H9 (cell line): Measurements from ENCODE around the gene ERFL. TPM values are rescaled to one million over a fixed set of nuclear protein-coding genes. Genes with fewer than 3 reads are reported as not detected.

ENCODE experiments used
- DNase-seq: peaks from one replicate; pipeline ENCODE4 v3.0.0-alpha.2; 2017
- H2AFZ ChIP-seq: one replicate; pipeline ENCODE4 v1.6.1; 2013; ENCODE audit warnings: mild to moderate bottlenecking, low read length, control low read depth, moderate library complexity
- H2AK5ac ChIP-seq: 2 replicates; pipeline ENCODE4 v1.6.1; 2013; ENCODE audit warnings: low read length, control low read depth, mixed read lengths; ENCODE audit not compliant: insufficient read length
- H2BK120ac ChIP-seq: one replicate; pipeline ENCODE4 v1.6.1; 2013; ENCODE audit warnings: low read depth, mild to moderate bottlenecking, low read length, control low read depth, inconsistent platforms; ENCODE audit not compliant: poor library complexity, severe bottlenecking
- H2BK12ac ChIP-seq: 2 replicates; pipeline ENCODE4 v1.6.1; 2013; ENCODE audit warnings: low read length, control low read depth, mixed read lengths, low read depth; ENCODE audit not compliant: insufficient read length
- H2BK15ac ChIP-seq: 2 replicates; pipeline ENCODE4 v1.6.1; 2013; ENCODE audit warnings: low read depth, low read length, control low read depth
- H2BK20ac ChIP-seq: one replicate; pipeline ENCODE4 v1.6.1; 2013; ENCODE audit warnings: low read depth, mild to moderate bottlenecking, low read length, control low read depth, inconsistent platforms; ENCODE audit not compliant: poor library complexity, severe bottlenecking
- H2BK5ac ChIP-seq: 2 replicates; pipeline ENCODE4 v1.6.1; 2013; ENCODE audit warnings: low read length, control low read depth, mixed read lengths; ENCODE audit not compliant: insufficient read length
- H3K14ac ChIP-seq: 2 replicates; pipeline ENCODE4 v1.6.1; 2013; ENCODE audit warnings: low read length, control low read depth; ENCODE audit not compliant: insufficient read depth
- H3K18ac ChIP-seq: 2 replicates; pipeline ENCODE4 v1.6.1; 2013; ENCODE audit warnings: low read depth, mild to moderate bottlenecking, mixed read lengths, low read length, control low read depth; ENCODE audit not compliant: insufficient read length
- H3K23ac ChIP-seq: 2 replicates; pipeline ENCODE4 v1.6.1; 2013; ENCODE audit warnings: low read length, control low read depth, mixed read lengths, low read depth; ENCODE audit not compliant: insufficient read length
- H3K23me2 ChIP-seq: 2 replicates; pipeline ENCODE4 v1.6.1; 2013; ENCODE audit warnings: low read depth, mild to moderate bottlenecking, mixed read lengths, low read length, control low read depth; ENCODE audit not compliant: insufficient read length, poor library complexity, severe bottlenecking
- H3K27ac ChIP-seq: 2 replicates; pipeline ENCODE4 v1.5.1; 2013; ENCODE audit warnings: low read length, control low read depth, mixed read lengths, low read depth; ENCODE audit not compliant: insufficient read length
- H3K27me3 ChIP-seq: 2 replicates; pipeline ENCODE4 v1.6.1; 2013; ENCODE audit warnings: low read length, control low read depth, inconsistent platforms; ENCODE audit not compliant: insufficient read depth
- H3K4ac ChIP-seq: 2 replicates; pipeline ENCODE4 v1.6.1; 2013; ENCODE audit warnings: low read depth, mild to moderate bottlenecking, control low read depth, inconsistent platforms, low read length, moderate library complexity
- H3K4me1 ChIP-seq: 2 replicates; pipeline ENCODE4 v1.6.1; 2013; ENCODE audit warnings: low read length, control low read depth, inconsistent platforms; ENCODE audit not compliant: insufficient read depth
- H3K4me2 ChIP-seq: 2 replicates; pipeline ENCODE4 v1.6.1; 2013; ENCODE audit warnings: low read length, control low read depth, mixed read lengths; ENCODE audit not compliant: insufficient read length, insufficient read depth
- H3K56ac ChIP-seq: 2 replicates; pipeline ENCODE4 v1.6.1; 2013; ENCODE audit warnings: low read depth, mild to moderate bottlenecking, mixed read lengths, low read length, control low read depth; ENCODE audit not compliant: insufficient read length
- H3K79me1 ChIP-seq: 2 replicates; pipeline ENCODE4 v1.6.1; 2013; ENCODE audit warnings: low read depth, mild to moderate bottlenecking, moderate library complexity, low read length, control low read depth, inconsistent platforms; ENCODE audit not compliant: insufficient read depth, poor library complexity, severe bottlenecking
- H3K79me2 ChIP-seq: 2 replicates; pipeline ENCODE4 v1.6.1; 2013; ENCODE audit warnings: low read length, control low read depth, inconsistent platforms; ENCODE audit not compliant: insufficient read depth
- H3K9ac ChIP-seq: 2 replicates; pipeline ENCODE4 v1.6.1; 2013; ENCODE audit warnings: low read length, control low read depth, mixed read lengths; ENCODE audit not compliant: insufficient read length; ENCODE audit errors: extremely low read depth
- H3K9me3 ChIP-seq: one replicate; pipeline ENCODE4 v1.6.1; 2013; ENCODE audit warnings: low read depth, low read length, inconsistent platforms; ENCODE audit not compliant: control insufficient read depth
- H3T11ph ChIP-seq: one replicate; pipeline ENCODE4 v1.6.1; 2013; ENCODE audit warnings: mild to moderate bottlenecking, low read length, control low read depth, inconsistent platforms
- H4K20me1 ChIP-seq: one replicate; pipeline ENCODE4 v1.6.1; 2013; ENCODE audit not compliant: control insufficient read depth, insufficient read length, insufficient read depth
- H4K5ac ChIP-seq: 2 replicates; pipeline ENCODE4 v1.6.1; 2013; ENCODE audit warnings: low read depth, mild to moderate bottlenecking, mixed read lengths, low read length, control low read depth; ENCODE audit not compliant: insufficient read length
- H4K8ac ChIP-seq: replicated peaks from 2 replicates; pipeline ENCODE4 v1.6.1; 2013; ENCODE audit warnings: low read length, control low read depth, mixed read lengths, low read depth; ENCODE audit not compliant: insufficient read length
- H4K91ac ChIP-seq: 2 replicates; pipeline ENCODE4 v1.6.1; 2013; ENCODE audit warnings: low read depth, mild to moderate bottlenecking, moderate library complexity, mixed read lengths, low read length, control low read depth; ENCODE audit not compliant: insufficient read length
- H3K27ac Mint-ChIP-seq, 3 experiments: 2 replicates in 2 of 3; 3 replicates in 1 of 3; pipeline ENCODE4 v1.8.0; 2020 to 2021; ENCODE audit warnings: mixed read lengths in 3 of 3, mild to moderate bottlenecking in 1 of 3, moderate library complexity in 1 of 3
- H3K27me3 Mint-ChIP-seq: 2 replicates; pipeline ENCODE4 v1.8.0; 2021; ENCODE audit warnings: low read depth, mild to moderate bottlenecking, moderate library complexity, mixed read lengths
- H3K36me3 Mint-ChIP-seq, 3 experiments: 2 replicates in 2 of 3; 3 replicates in 1 of 3; pipeline ENCODE4 v1.8.0; 2020 to 2021; ENCODE audit warnings: low read depth in 3 of 3, mixed read lengths in 3 of 3; ENCODE audit not compliant: insufficient read depth in 1 of 3
- H3K4me1 Mint-ChIP-seq, 2 experiments: 2 replicates each; pipeline ENCODE4 v1.8.0; 2020; ENCODE audit warnings: mixed read lengths in 2 of 2
- H3K4me3 Mint-ChIP-seq, 2 experiments: 2 replicates in 1 of 2; 3 replicates in 1 of 2; pipeline ENCODE4 v1.8.0; 2020 to 2021; ENCODE audit warnings: mild to moderate bottlenecking in 2 of 2, mixed read lengths in 2 of 2, moderate library complexity in 1 of 2
- H3K9me3 Mint-ChIP-seq, 2 experiments: 2 replicates in 1 of 2; 3 replicates in 1 of 2; pipeline ENCODE4 v1.8.0; 2020; ENCODE audit warnings: mild to moderate bottlenecking in 2 of 2, mixed read lengths in 2 of 2, moderate library complexity in 1 of 2
- CTCF ChIP-seq: fragments of 200-600 bp; sonication (generic); conservative IDR thresholded peaks from 3 replicates; pipeline ENCODE4 v1.8.0; 2021; ENCODE audit warnings: antibody characterized with exemption, mild to moderate bottlenecking
- WGBS: extraction: QIAGEN DNeasy Blood & Tissue Kit; methylation state at CpG from one replicate; pipeline ENCODE4 v1.1.7; 2013; ENCODE audit warnings: missing lambda C conversion rate, low lambda C conversion rate, mixed read lengths; ENCODE audit not compliant: insufficient read length; ENCODE audit errors: extremely low coverage; 5-methylcytosine and 5-hydroxymethylcytosine counted together
- total RNA-seq: library from RNA; stranded (reverse); gene quantifications from 2 replicates; pipeline ENCODE4 v1.2.1, GENCODE V29; 2021

Gene ERFL
- total RNA-seq, 1 experiment from 2014 or later = 0.22 TPM

- Histone ChIP-seq H3K9ac (peak within 1 kb of the TSS; percentile 99), H3K9me3 (no peaks in the 10 kb centered on the region), H3K14ac (peak within 1 kb of the TSS; percentile 98), H3T11ph (no peak within 1 kb of the TSS), H3K4me2 (peak within 1 kb of the TSS; percentile 90), H3K4ac (peak within 1 kb of the TSS; percentile 82), H2BK20ac (no peak within 1 kb of the TSS), H3K23me2 (peaks cover 9% of the 10 kb centered on the region), H4K91ac (no peak within 1 kb of the TSS), H2BK12ac (no peak within 1 kb of the TSS), H2BK5ac (peak within 1 kb of the TSS; percentile 27), H3K23ac (no peak within 1 kb of the TSS), H2BK120ac (no peak within 1 kb of the TSS), H2AFZ (no peak within 1 kb of the TSS), H2AK5ac (no peak within 1 kb of the TSS), H2BK15ac (no peak within 1 kb of the TSS), H3K56ac (no peak within 1 kb of the TSS), H3K79me2 (peaks cover 29% of the 10 kb centered on the region), H3K4me1 (no peaks in the 10 kb centered on the region; the same call in 1 of the 2 replicates), H4K5ac (peak within 1 kb of the TSS; percentile 34), H4K8ac (no peak within 1 kb of the TSS), H3K79me1 (peaks cover 17% of the 10 kb centered on the region), H3K27ac (no peak within 1 kb of the TSS), H4K20me1 (no peaks in the 10 kb centered on the region), H3K18ac (peak within 1 kb of the TSS; percentile 90), H3K27me3 (no peaks in the 10 kb centered on the region)
- DNase-seq = peak; percentile 99
- H3K4me3 Mint-ChIP-seq = peak within 1 kb of the TSS; percentile 84 to 96
- peak within 1 kb of the TSS; percentile 99 to 100 (median 99) for H3K27ac Mint-ChIP-seq
- peaks cover 41 to 44% (median 44%) of the 10 kb centered on the region in 3 experiments for H3K36me3 Mint-ChIP-seq
- peak; percentile 71 for TF ChIP-seq CTCF
- H3K4me1 Mint-ChIP-seq = peaks cover 34 to 39% of the 10 kb centered on the region in 2 experiments
- H3K9me3 Mint-ChIP-seq = no peaks in the 10 kb centered on the region; a peak in 2 of 5 replicates
- WGBS = no CpG with 5 or more reads among the region's 76 CpGs
- peaks cover 18% of the 10 kb centered on the region for H3K27me3 Mint-ChIP-seq
Observed at GRCh38 chr19:41859618-41860418, 68.4 kb downstream of the ERFL start, which contains the start of gene RPS19. Gene RPS19 (plus strand): TSS chr19:41860255. CDS start chr19:41860775, 520 bp downstream.
